Chondrocyte (in vitro differentiated cells): ENCODE data around the gene TGFA. TPM values are rescaled to one million over a fixed set of nuclear protein-coding genes. Genes with fewer than 3 reads are reported as not detected.

Experiments used
- DNase-seq: peaks from one replicate; pipeline ENCODE4 v3.0.0; 2021; ENCODE audit warnings: mixed read lengths, low spot score
- H3K27ac Mint-ChIP-seq: one replicate; pipeline ENCODE4 v1.8.0; 2021; ENCODE audit warnings: mild to moderate bottlenecking, moderate library complexity, mixed read lengths; ENCODE audit not compliant: unreplicated experiment
- H3K27me3 Mint-ChIP-seq: 2 replicates; pipeline ENCODE4 v1.8.0; 2021; ENCODE audit warnings: low read depth, mixed read lengths
- H3K36me3 Mint-ChIP-seq: 2 replicates; pipeline ENCODE4 v1.8.0; 2021; ENCODE audit warnings: low read depth, mixed read lengths
- H3K4me1 Mint-ChIP-seq: 2 replicates; pipeline ENCODE4 v1.8.0; 2021; ENCODE audit warnings: low read depth, mild to moderate bottlenecking, mixed read lengths
- H3K4me3 Mint-ChIP-seq: one replicate; pipeline ENCODE4 v1.8.0; 2021; ENCODE audit warnings: mild to moderate bottlenecking, moderate library complexity, mixed read lengths; ENCODE audit not compliant: unreplicated experiment
- H3K9me3 Mint-ChIP-seq: 2 replicates; pipeline ENCODE4 v1.8.0; 2021; ENCODE audit warnings: low read depth, mixed read lengths
- CTCF ChIP-seq: fragments of 200-600 bp; sonication (generic); IDR thresholded peaks from 2 replicates; pipeline ENCODE4 v1.5.0; 2021; ENCODE audit warnings: antibody characterized with exemption, mild to moderate bottlenecking, moderate library complexity
- total RNA-seq: library from RNA; stranded (reverse); gene quantifications from 3 replicates; pipeline ENCODE4 v1.2.1, GENCODE V29; 2021

Gene TGFA
- total RNA-seq, 1 donor from 2014 or later: 0.25 TPM

GRCh38 chr2:70501728-70502127 lies 51.9 kb downstream of the TGFA start:
- Mint-ChIP-seq H3K4me1 (no peaks in the 10 kb centered on the region), H3K36me3 (no peaks in the 10 kb centered on the region), H3K4me3 (no peak overlapping the region), H3K9me3 (no peaks in the 10 kb centered on the region), H3K27ac (no peak overlapping the region), H3K27me3 (peaks cover 17% of the 10 kb centered on the region)
- DNase-seq: no peak
- TF ChIP-seq CTCF: no peak

GRCh38 chr2:70501215-70501614 lies 52.4 kb downstream of the TGFA start:
- Mint-ChIP-seq H3K4me1 (no peaks in the 10 kb centered on the region), H3K4me3 (no peak overlapping the region), H3K27ac (no peak overlapping the region), H3K9me3 (no peaks in the 10 kb centered on the region), H3K27me3 (peaks cover 21% of the 10 kb centered on the region), H3K36me3 (no peaks in the 10 kb centered on the region)
- no peak for DNase-seq
- TF ChIP-seq CTCF: no peak

- Mint-ChIP-seq H3K36me3 (no peaks in the 10 kb centered on the region), H3K27me3 (peaks cover 27% of the 10 kb centered on the region), H3K4me1 (no peaks in the 10 kb centered on the region), H3K27ac (no peak overlapping the region), H3K4me3 (no peak overlapping the region), H3K9me3 (no peaks in the 10 kb centered on the region)
- no peak for TF ChIP-seq CTCF
- no peak for DNase-seq
Observed at GRCh38 chr2:70499253-70499652, 54.4 kb downstream of the TGFA start.

- no peak overlapping the region for H3K4me3 Mint-ChIP-seq
- TF ChIP-seq CTCF: no peak
- no peaks in the 10 kb centered on the region for H3K36me3 Mint-ChIP-seq
- H3K9me3 Mint-ChIP-seq: no peaks in the 10 kb centered on the region
- DNase-seq: no peak
- peaks cover 34% of the 10 kb centered on the region for H3K27me3 Mint-ChIP-seq
- no peaks in the 10 kb centered on the region for H3K4me1 Mint-ChIP-seq
- no peak overlapping the region for H3K27ac Mint-ChIP-seq
Observed at GRCh38 chr2:70498528-70498927, 55.1 kb downstream of the TGFA start.

GRCh38 chr2:70498054-70498453 lies 55.6 kb downstream of the TGFA start:
- no peak for DNase-seq
- H3K27me3 Mint-ChIP-seq: peaks cover 39% of the 10 kb centered on the region
- TF ChIP-seq CTCF: peak; percentile 40
- no peaks in the 10 kb centered on the region for H3K36me3 Mint-ChIP-seq
- no peak overlapping the region for H3K27ac Mint-ChIP-seq
- H3K9me3 Mint-ChIP-seq: no peaks in the 10 kb centered on the region
- H3K4me1 Mint-ChIP-seq: no peaks in the 10 kb centered on the region
- no peak overlapping the region for H3K4me3 Mint-ChIP-seq
